ENCODE results near the gene FSTL5. TPM values are rescaled to one million over a fixed set of nuclear protein-coding genes. Genes with fewer than 3 reads are reported as not detected.

FSTL5 gene
- total and polyA plus RNA-seq, 2 experiments from 2014 or later = 0.29 to 0.57 TPM

GRCh38 chr4:161829591-161829990 lies 334.2 kb downstream of the FSTL5 start:
- Histone ChIP-seq H4K20me1 (ENCODE audit: insufficient read depth, poor library complexity, severe bottlenecking) (no peaks in the 10 kb centered on the region), H2AFZ (no peak overlapping the region), H3K36me3 (replicated peaks; ENCODE audit: insufficient read depth, low read depth) (no peaks in the 10 kb centered on the region), H3K4me3 (no peak overlapping the region), H3K4me1 (ENCODE audit: insufficient read depth) (no peaks in the 10 kb centered on the region), H3K27me3 (no peaks in the 10 kb centered on the region), H3K4me2 (no peak overlapping the region), H3K9me2 (replicated peaks; ENCODE audit: insufficient read depth) (no peaks in the 10 kb centered on the region), H3K79me2 (no peaks in the 10 kb centered on the region), H3K27ac (no peak overlapping the region), H3K9me3 (ENCODE audit: low read depth) (no peaks in the 10 kb centered on the region)
- no peak for DNase-seq (ENCODE audit: low spot score)
- TF ChIP-seq EZH2phosphoT487 (IDR thresholded peaks at IDR 0.05; ENCODE audit: low read depth, severe bottlenecking, unreplicated experiment) (no peak), CTCF (IDR thresholded peaks at IDR 0.05; ENCODE audit: poor library complexity) (no peak), EZH2 (IDR thresholded peaks at IDR 0.05; ENCODE audit: borderline replicate concordance) (no peak)

- no peak for DNase-seq (ENCODE audit: low spot score)
- Histone ChIP-seq H3K9me2 (replicated peaks; ENCODE audit: insufficient read depth) (no peaks in the 10 kb centered on the region), H4K20me1 (ENCODE audit: insufficient read depth, poor library complexity, severe bottlenecking) (no peaks in the 10 kb centered on the region), H3K36me3 (replicated peaks; ENCODE audit: insufficient read depth, low read depth) (no peaks in the 10 kb centered on the region), H3K4me1 (ENCODE audit: insufficient read depth) (no peaks in the 10 kb centered on the region), H3K4me2 (no peak overlapping the region), H3K27ac (no peak overlapping the region), H3K4me3 (no peak overlapping the region), H2AFZ (no peak overlapping the region), H3K27me3 (no peaks in the 10 kb centered on the region), H3K9me3 (ENCODE audit: low read depth) (no peaks in the 10 kb centered on the region), H3K79me2 (no peaks in the 10 kb centered on the region)
- 95% methylated on average over 1 of the region's 1 CpG for WGBS (ENCODE audit: low lambda C conversion rate, missing lambda C conversion rate)
- TF ChIP-seq EZH2 (IDR thresholded peaks at IDR 0.05; ENCODE audit: borderline replicate concordance) (no peak), CTCF (IDR thresholded peaks at IDR 0.05; ENCODE audit: poor library complexity) (no peak), EZH2phosphoT487 (IDR thresholded peaks at IDR 0.05; ENCODE audit: low read depth, severe bottlenecking, unreplicated experiment) (no peak)
Measured at GRCh38 chr4:161828061-161828460, 335.7 kb downstream of the FSTL5 start.

- H3K36me3 ChIP-seq (replicated peaks; ENCODE audit: insufficient read depth, low read depth) = no peaks in the 10 kb centered on the region
- no peaks in the 10 kb centered on the region for H3K9me3 ChIP-seq (ENCODE audit: low read depth)
- 90% methylated on average over 3 of the region's 3 CpGs for WGBS (ENCODE audit: low lambda C conversion rate, missing lambda C conversion rate)
- no peaks in the 10 kb centered on the region for H3K27me3 ChIP-seq
- H3K4me1 ChIP-seq (ENCODE audit: insufficient read depth) = no peaks in the 10 kb centered on the region
- no peaks in the 10 kb centered on the region for H4K20me1 ChIP-seq (ENCODE audit: insufficient read depth, poor library complexity, severe bottlenecking)
- no peaks in the 10 kb centered on the region for H3K9me2 ChIP-seq (replicated peaks; ENCODE audit: insufficient read depth)
- DNase-seq (ENCODE audit: low spot score) = no peak
- no peak overlapping the region for H3K4me3 ChIP-seq
- H3K4me2 ChIP-seq = no peak overlapping the region
- H2AFZ ChIP-seq = no peak overlapping the region
- no peak overlapping the region for H3K27ac ChIP-seq
- no peaks in the 10 kb centered on the region for H3K79me2 ChIP-seq
- TF ChIP-seq EZH2phosphoT487 (IDR thresholded peaks at IDR 0.05; ENCODE audit: low read depth, severe bottlenecking, unreplicated experiment) (no peak), CTCF (IDR thresholded peaks at IDR 0.05; ENCODE audit: poor library complexity) (no peak), EZH2 (IDR thresholded peaks at IDR 0.05; ENCODE audit: borderline replicate concordance) (no peak)
Measured at GRCh38 chr4:161827013-161827412, 336.8 kb downstream of the FSTL5 start.

GRCh38 chr4:161823450-161823849 lies 340.4 kb downstream of the FSTL5 start:
- Histone ChIP-seq H3K27me3 (no peaks in the 10 kb centered on the region), H4K20me1 (ENCODE audit: insufficient read depth, poor library complexity, severe bottlenecking) (no peaks in the 10 kb centered on the region), H3K9me3 (ENCODE audit: low read depth) (no peaks in the 10 kb centered on the region), H3K36me3 (replicated peaks; ENCODE audit: insufficient read depth, low read depth) (no peaks in the 10 kb centered on the region), H2AFZ (no peak overlapping the region), H3K9me2 (replicated peaks; ENCODE audit: insufficient read depth) (no peaks in the 10 kb centered on the region), H3K79me2 (no peaks in the 10 kb centered on the region), H3K4me1 (ENCODE audit: insufficient read depth) (no peaks in the 10 kb centered on the region), H3K4me3 (no peak overlapping the region), H3K27ac (no peak overlapping the region), H3K4me2 (no peak overlapping the region)
- TF ChIP-seq EZH2 (IDR thresholded peaks at IDR 0.05; ENCODE audit: borderline replicate concordance) (no peak), CTCF (IDR thresholded peaks at IDR 0.05; ENCODE audit: poor library complexity) (no peak), EZH2phosphoT487 (IDR thresholded peaks at IDR 0.05; ENCODE audit: low read depth, severe bottlenecking, unreplicated experiment) (no peak)
- DNase-seq (ENCODE audit: low spot score) = no peak
- WGBS (ENCODE audit: low lambda C conversion rate, missing lambda C conversion rate) = 100% methylated on average over 1 of the region's 1 CpG

Measured in hepatocyte (in vitro differentiated cells).